ENCODE data around the gene POLR3B. TPM values are rescaled to one million over a fixed set of nuclear protein-coding genes. Genes with fewer than 3 reads are reported as not detected.

POLR3B gene
- total RNA-seq, 1 donor from 2014 or later = 7.5 TPM

DNA sequence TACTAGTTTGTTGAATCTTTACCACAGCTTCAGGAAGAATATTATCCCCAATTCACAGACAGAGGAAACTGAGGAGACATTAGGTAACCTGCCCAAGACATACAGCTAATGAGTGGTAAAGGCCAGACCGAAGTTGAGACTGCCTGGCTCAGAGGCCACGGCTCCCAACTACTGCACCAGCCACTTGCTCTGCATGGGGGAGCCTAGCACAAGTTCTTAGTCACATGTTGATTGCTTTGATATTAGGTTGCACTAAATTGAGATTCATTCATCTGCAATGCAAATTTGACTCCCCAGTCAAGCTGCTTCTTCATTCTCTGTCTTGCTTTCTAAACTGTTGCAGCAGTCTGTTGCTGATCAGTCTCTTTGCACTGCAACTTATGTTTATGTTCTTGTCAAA is 25.9 kb upstream of the POLR3B start:
- Mint-ChIP-seq H3K36me3 (ENCODE audit: low read depth, unreplicated experiment) (no peaks in the 10 kb centered on the region), H3K4me3 (ENCODE audit: unreplicated experiment) (no peak overlapping the region), H3K9me3 (ENCODE audit: unreplicated experiment) (no peaks in the 10 kb centered on the region), H3K27ac (ENCODE audit: unreplicated experiment) (no peak overlapping the region), H3K4me1 (ENCODE audit: unreplicated experiment) (peaks cover 7% of the 10 kb centered on the region), H3K27me3 (ENCODE audit: unreplicated experiment) (peaks cover 1% of the 10 kb centered on the region)
- no peak for DNase-seq (ENCODE audit: low spot score)
- no peak for TF ChIP-seq CTCF (IDR thresholded peaks at IDR 0.05; ENCODE audit: unreplicated experiment)

GRCh38 chr12:106332536-106332935 is 25.0 kb upstream of the POLR3B start:
- Mint-ChIP-seq H3K4me3 (ENCODE audit: unreplicated experiment) (no peak overlapping the region), H3K4me1 (ENCODE audit: unreplicated experiment) (peaks cover 7% of the 10 kb centered on the region), H3K36me3 (ENCODE audit: low read depth, unreplicated experiment) (no peaks in the 10 kb centered on the region), H3K27me3 (ENCODE audit: unreplicated experiment) (peaks cover 1% of the 10 kb centered on the region), H3K27ac (ENCODE audit: unreplicated experiment) (no peak overlapping the region), H3K9me3 (ENCODE audit: unreplicated experiment) (no peaks in the 10 kb centered on the region)
- no peak for DNase-seq (ENCODE audit: low spot score)
- TF ChIP-seq CTCF (IDR thresholded peaks at IDR 0.05; ENCODE audit: unreplicated experiment) = no peak

DNA sequence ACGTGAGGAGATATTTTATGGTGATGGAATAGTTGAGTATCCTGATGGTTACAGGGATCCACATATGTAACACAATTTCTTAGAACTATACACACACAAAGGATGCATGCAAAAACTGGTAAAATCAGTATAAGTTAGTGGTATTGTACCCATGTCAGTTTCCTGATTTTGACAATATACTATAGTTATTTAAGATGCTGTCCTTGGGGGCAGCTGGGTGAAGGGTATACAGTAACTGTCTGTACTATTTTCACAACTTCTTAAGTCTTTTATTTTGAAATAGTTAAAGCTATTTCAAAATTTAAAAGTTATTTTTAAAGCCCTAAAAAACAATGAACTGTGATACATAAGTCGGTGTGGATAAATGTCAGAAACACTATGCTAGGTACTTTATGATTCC is 24.5 kb upstream of the POLR3B start:
- H3K4me3 Mint-ChIP-seq (ENCODE audit: unreplicated experiment) = no peak overlapping the region
- no peak for DNase-seq (ENCODE audit: low spot score)
- TF ChIP-seq CTCF (IDR thresholded peaks at IDR 0.05; ENCODE audit: unreplicated experiment) = no peak
- H3K27me3 Mint-ChIP-seq (ENCODE audit: unreplicated experiment) = peaks cover 1% of the 10 kb centered on the region
- no peaks in the 10 kb centered on the region for H3K9me3 Mint-ChIP-seq (ENCODE audit: unreplicated experiment)
- no peaks in the 10 kb centered on the region for H3K36me3 Mint-ChIP-seq (ENCODE audit: low read depth, unreplicated experiment)
- peaks cover 7% of the 10 kb centered on the region for H3K4me1 Mint-ChIP-seq (ENCODE audit: unreplicated experiment)
- H3K27ac Mint-ChIP-seq (ENCODE audit: unreplicated experiment) = no peak overlapping the region

DNA sequence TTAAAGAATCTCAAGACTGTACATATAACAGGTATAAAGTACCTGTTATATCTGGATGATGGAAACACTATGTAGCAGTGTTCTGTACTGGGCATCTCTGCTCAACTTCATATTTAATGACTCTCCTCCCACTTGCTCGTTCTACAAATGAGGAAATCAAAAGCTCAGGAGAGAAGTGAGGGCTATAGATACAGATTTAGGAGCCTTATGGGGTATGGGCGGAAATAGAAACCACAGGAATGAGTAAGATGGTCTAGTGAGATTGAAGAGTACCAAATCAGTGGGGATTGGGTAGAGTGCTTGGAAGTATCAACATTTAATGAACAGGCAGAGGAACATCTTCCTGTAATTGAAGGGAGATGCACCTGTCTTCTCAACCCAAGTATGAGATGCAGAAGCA is 23.8 kb upstream of the POLR3B start:
- TF ChIP-seq CTCF (IDR thresholded peaks at IDR 0.05; ENCODE audit: unreplicated experiment) = no peak
- H3K27me3 Mint-ChIP-seq (ENCODE audit: unreplicated experiment) = no peaks in the 10 kb centered on the region
- H3K27ac Mint-ChIP-seq (ENCODE audit: unreplicated experiment) = no peak overlapping the region
- no peak overlapping the region for H3K4me3 Mint-ChIP-seq (ENCODE audit: unreplicated experiment)
- H3K4me1 Mint-ChIP-seq (ENCODE audit: unreplicated experiment) = peaks cover 3% of the 10 kb centered on the region
- no peak for DNase-seq (ENCODE audit: low spot score)
- H3K36me3 Mint-ChIP-seq (ENCODE audit: low read depth, unreplicated experiment) = no peaks in the 10 kb centered on the region
- H3K9me3 Mint-ChIP-seq (ENCODE audit: unreplicated experiment) = no peaks in the 10 kb centered on the region

DNA sequence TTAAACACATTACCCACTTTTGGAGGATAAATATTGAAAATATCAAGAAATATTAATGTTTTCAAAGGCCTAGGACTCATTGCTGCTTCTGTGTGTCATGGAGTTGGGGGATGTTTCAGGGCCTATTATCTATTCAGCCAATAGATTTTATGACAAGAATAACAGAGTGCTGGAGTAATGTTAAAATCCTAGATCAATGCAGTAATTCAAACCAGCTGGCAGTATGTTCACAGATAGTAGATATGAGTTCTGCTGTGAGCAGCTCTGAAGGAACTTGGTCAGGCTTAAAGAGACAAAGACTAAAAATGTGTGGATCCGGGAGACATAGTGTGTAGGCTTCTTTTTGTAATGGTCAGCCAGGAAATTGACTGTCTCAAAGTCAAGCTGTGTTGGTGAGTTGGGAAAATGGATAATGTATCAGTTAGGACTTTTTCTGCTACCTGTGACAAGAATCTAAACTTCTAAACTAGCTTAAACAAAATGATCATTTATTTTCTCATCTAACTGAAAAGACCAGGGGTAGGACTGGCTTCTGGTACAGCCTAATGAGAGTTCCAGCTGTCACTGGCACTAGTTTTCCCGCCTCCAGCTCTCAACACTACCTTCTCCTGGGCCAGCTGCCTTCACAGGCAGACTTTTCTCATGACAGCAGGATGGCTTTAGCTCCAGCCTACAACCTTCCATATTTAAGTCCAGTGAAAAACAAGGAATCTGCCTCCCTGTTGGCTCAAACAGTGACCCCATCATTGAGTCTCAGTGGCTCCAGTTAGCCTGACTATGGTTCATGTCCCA is 16.3 kb upstream of the POLR3B start:
- DNase-seq (ENCODE audit: low spot score) = no peak
- no peak overlapping the region for H3K27ac Mint-ChIP-seq (ENCODE audit: unreplicated experiment)
- H3K4me3 Mint-ChIP-seq (ENCODE audit: unreplicated experiment) = no peak overlapping the region
- H3K36me3 Mint-ChIP-seq (ENCODE audit: low read depth, unreplicated experiment) = no peaks in the 10 kb centered on the region
- no peak for TF ChIP-seq CTCF (IDR thresholded peaks at IDR 0.05; ENCODE audit: unreplicated experiment)
- no peaks in the 10 kb centered on the region for H3K27me3 Mint-ChIP-seq (ENCODE audit: unreplicated experiment)
- no peaks in the 10 kb centered on the region for H3K9me3 Mint-ChIP-seq (ENCODE audit: unreplicated experiment)
- no peaks in the 10 kb centered on the region for H3K4me1 Mint-ChIP-seq (ENCODE audit: unreplicated experiment)

Measured in endothelial cell (in vitro differentiated cells).